ENCODE measurements around the gene MAMDC2. TPM values are rescaled to one million over a fixed set of nuclear protein-coding genes. Genes with fewer than 3 reads are reported as not detected.
A peak's percentile ranks its signal among the peaks of the same experiment; 100 is the strongest.

MAMDC2 gene
- total RNA-seq, 1 donor from 2014 or later, result 4.0 TPM

- Mint-ChIP-seq H3K27me3 (peaks cover 49% of the 10 kb centered on the region), H3K9me3 (peaks cover 4% of the 10 kb centered on the region), H3K4me3 (peak overlapping the region; percentile 88), H3K4me1 (ENCODE audit: unreplicated experiment) (peaks cover 11% of the 10 kb centered on the region), H3K27ac (no peak overlapping the region), H3K36me3 (no peaks in the 10 kb centered on the region)
- no peak for TF ChIP-seq CTCF (conservative IDR thresholded peaks at IDR 0.05)
- DNase-seq (ENCODE audit: extremely low spot score, unreplicated experiment), result no peak
Measured at GRCh38 chr9:70044490-70045307, 1.1 kb downstream of the MAMDC2 start.

GRCh38 chr9:70045452-70045851 is 1.8 kb downstream of the MAMDC2 start:
- Mint-ChIP-seq H3K27ac (no peak overlapping the region), H3K36me3 (no peaks in the 10 kb centered on the region), H3K9me3 (peaks cover 4% of the 10 kb centered on the region), H3K4me1 (ENCODE audit: unreplicated experiment) (peaks cover 11% of the 10 kb centered on the region), H3K27me3 (peaks cover 49% of the 10 kb centered on the region), H3K4me3 (peak overlapping the region; percentile 88)
- no peak for DNase-seq (ENCODE audit: extremely low spot score, unreplicated experiment)
- TF ChIP-seq CTCF (conservative IDR thresholded peaks at IDR 0.05), result no peak

GRCh38 chr9:70046274-70047070 is 2.8 kb downstream of the MAMDC2 start:
- H3K27ac Mint-ChIP-seq, result no peak overlapping the region
- H3K36me3 Mint-ChIP-seq, result no peaks in the 10 kb centered on the region
- no peak for TF ChIP-seq CTCF (conservative IDR thresholded peaks at IDR 0.05)
- H3K4me3 Mint-ChIP-seq, result no peak overlapping the region
- no peak for DNase-seq (ENCODE audit: extremely low spot score, unreplicated experiment)
- peaks cover 49% of the 10 kb centered on the region for H3K27me3 Mint-ChIP-seq
- peaks cover 4% of the 10 kb centered on the region for H3K9me3 Mint-ChIP-seq
- peaks cover 11% of the 10 kb centered on the region for H3K4me1 Mint-ChIP-seq (ENCODE audit: unreplicated experiment)

- DNase-seq (ENCODE audit: extremely low spot score, unreplicated experiment), result no peak
- H3K27me3 Mint-ChIP-seq, result peaks cover 31% of the 10 kb centered on the region
Measured at GRCh38 chr9:70049236-70049635, 5.6 kb downstream of the MAMDC2 start.

More at GRCh38 chr9:70049236-70049635, 5.6 kb downstream of the MAMDC2 start:
- TF ChIP-seq CTCF (conservative IDR thresholded peaks at IDR 0.05), result no peak
- peaks cover 5% of the 10 kb centered on the region for H3K4me1 Mint-ChIP-seq (ENCODE audit: unreplicated experiment)
- no peak overlapping the region for H3K4me3 Mint-ChIP-seq
- H3K27ac Mint-ChIP-seq, result no peak overlapping the region
- peaks cover 4% of the 10 kb centered on the region for H3K9me3 Mint-ChIP-seq
- no peaks in the 10 kb centered on the region for H3K36me3 Mint-ChIP-seq
